Testis (tissue), 3 donors: ENCODE data around the gene CNTROB. TPM values are rescaled to one million over a fixed set of nuclear protein-coding genes. Genes with fewer than 3 reads are reported as not detected.

Experiments
- DNase-seq: peaks from one replicate; pipeline ENCODE4 v3.0.0-alpha.2; 2019
- H3K27ac ChIP-seq, 2 donors: fragments of 200-600 bp; sonication (generic); one replicate each; pipeline ENCODE4 v1.5.1; 2019
- H3K27me3 ChIP-seq: fragments of 200-600 bp; sonication (generic); one replicate; pipeline ENCODE4 v1.5.1; 2019
- H3K36me3 ChIP-seq: fragments of 200-600 bp; sonication (generic); one replicate; pipeline ENCODE4 v1.5.1; 2017; ENCODE audit warnings: low read depth; ENCODE audit errors: missing control alignments
- H3K4me1 ChIP-seq: fragments of 200-600 bp; sonication (generic); one replicate; pipeline ENCODE4 v1.5.1; 2019
- H3K4me3 ChIP-seq, 2 donors: fragments of 200-600 bp; sonication (generic); one replicate each; pipeline ENCODE4 v1.5.1; 2017 to 2019
- H3K9me3 ChIP-seq: fragments of 200-600 bp; sonication (generic); one replicate; pipeline ENCODE4 v1.5.1; 2017
- POLR2A ChIP-seq: fragments of 450-650 bp; IDR thresholded peaks from one replicate; pipeline ENCODE4 v1.6.1; 2017; ENCODE audit warnings: antibody characterized with exemption, mild to moderate bottlenecking, moderate library complexity
- WGBS, 2 donors: methylation state at CpG; one replicate each; pipeline ENCODE4 v1.1.5; 2018; 5-methylcytosine and 5-hydroxymethylcytosine counted together
- intact Hi-C: fragments of 100-400 bp; cut with DNase I; formaldehyde crosslinking; loops from one replicate; pipeline ENCODE4 v1.15.1; 2023; ENCODE audit warnings: low total_unique reads
- polyA plus RNA-seq: library from polyadenylated mRNA; stranded (reverse); fragments of 350-450 nt; fragmentation: Illumina TruSeq; extraction: RNeasy Lipid Tissue Mini Kit (QIAGEN cat#74804); gene quantifications from one replicate; pipeline ENCODE4 v1.2.3, GENCODE V29; 2014; ENCODE audit warnings: low read depth, low replicate concordance; ENCODE audit not compliant: insufficient read depth
- total RNA-seq, 2 donors: library from RNA; depleted of rRNA; stranded (reverse); fragments of >200 nt; gene quantifications; one replicate each; pipeline ENCODE4 v1.2.3, GENCODE V29; 2016
- TF ChIP-seq, protein P1 (sequence below), 3 experiments: fragments of 450-650 bp in 2 of 3; fragments of 200-600 bp in 1 of 3; sonication (generic) in 1 of 3; IDR thresholded peaks; one replicate each; pipeline ENCODE4 v1.5.1; 2016 to 2019; ENCODE audit warnings: antibody characterized with exemption in 3 of 3, mild to moderate bottlenecking in 2 of 3, moderate library complexity in 1 of 3

Gene CNTROB
- total and polyA plus RNA-seq, 3 donors from 2014 or later = 79.2 to 153 (median 111) TPM

DNA sequence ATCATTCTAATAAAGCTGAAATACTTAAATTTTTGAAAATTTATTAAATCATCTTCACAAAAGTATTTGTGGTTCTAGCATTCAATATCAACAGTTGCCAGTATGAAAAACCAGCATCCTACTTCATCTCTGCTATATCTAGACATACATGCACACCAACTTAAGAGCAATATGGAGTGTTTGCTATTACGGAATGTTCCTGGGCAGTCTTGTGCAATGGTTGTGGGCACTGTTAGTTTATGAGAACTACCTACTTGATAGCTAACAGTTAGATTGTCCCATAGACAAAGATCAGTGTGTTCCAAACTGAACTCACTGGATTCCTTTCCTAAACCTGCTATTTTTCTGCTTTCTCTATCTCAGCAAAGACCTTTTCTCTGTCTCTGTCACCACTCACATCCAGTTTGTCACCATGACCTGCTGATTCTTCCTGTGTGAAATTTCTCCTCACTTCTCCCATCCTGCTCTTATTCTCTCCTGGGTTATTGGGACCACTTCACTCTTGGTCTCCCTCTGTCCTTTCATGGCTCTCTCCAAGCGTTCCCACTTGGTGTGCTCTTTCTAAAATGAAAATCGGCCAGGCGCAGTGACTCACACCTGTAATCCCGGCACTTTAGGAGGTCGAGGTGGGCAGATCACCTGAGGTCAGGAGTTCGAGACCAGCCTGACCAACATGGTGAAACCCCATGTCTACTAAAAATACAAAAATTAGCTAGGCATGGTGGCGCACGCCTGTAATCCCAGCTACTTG is 27.7 kb downstream of the CNTROB start:
- H3K9me3 ChIP-seq = no peaks in the 10 kb centered on the region
- intact Hi-C loops = no loop called here
- H3K4me1 ChIP-seq = no peaks in the 10 kb centered on the region
- no peak overlapping the region for H3K27ac ChIP-seq
- TF ChIP-seq, protein P1, sequence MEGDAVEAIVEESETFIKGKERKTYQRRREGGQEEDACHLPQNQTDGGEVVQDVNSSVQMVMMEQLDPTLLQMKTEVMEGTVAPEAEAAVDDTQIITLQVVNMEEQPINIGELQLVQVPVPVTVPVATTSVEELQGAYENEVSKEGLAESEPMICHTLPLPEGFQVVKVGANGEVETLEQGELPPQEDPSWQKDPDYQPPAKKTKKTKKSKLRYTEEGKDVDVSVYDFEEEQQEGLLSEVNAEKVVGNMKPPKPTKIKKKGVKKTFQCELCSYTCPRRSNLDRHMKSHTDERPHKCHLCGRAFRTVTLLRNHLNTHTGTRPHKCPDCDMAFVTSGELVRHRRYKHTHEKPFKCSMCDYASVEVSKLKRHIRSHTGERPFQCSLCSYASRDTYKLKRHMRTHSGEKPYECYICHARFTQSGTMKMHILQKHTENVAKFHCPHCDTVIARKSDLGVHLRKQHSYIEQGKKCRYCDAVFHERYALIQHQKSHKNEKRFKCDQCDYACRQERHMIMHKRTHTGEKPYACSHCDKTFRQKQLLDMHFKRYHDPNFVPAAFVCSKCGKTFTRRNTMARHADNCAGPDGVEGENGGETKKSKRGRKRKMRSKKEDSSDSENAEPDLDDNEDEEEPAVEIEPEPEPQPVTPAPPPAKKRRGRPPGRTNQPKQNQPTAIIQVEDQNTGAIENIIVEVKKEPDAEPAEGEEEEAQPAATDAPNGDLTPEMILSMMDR (IDR thresholded peaks at IDR 0.05) = no peak
- TF ChIP-seq POLR2A = no peak
- no peaks in the 10 kb centered on the region for H3K36me3 ChIP-seq
- H3K4me3 ChIP-seq = no peak overlapping the region
- WGBS, 2 donors = 90 to 92% methylated on average over 9 of the region's 9 CpGs
- no peak for DNase-seq
- H3K27me3 ChIP-seq = no peaks in the 10 kb centered on the region

DNA sequence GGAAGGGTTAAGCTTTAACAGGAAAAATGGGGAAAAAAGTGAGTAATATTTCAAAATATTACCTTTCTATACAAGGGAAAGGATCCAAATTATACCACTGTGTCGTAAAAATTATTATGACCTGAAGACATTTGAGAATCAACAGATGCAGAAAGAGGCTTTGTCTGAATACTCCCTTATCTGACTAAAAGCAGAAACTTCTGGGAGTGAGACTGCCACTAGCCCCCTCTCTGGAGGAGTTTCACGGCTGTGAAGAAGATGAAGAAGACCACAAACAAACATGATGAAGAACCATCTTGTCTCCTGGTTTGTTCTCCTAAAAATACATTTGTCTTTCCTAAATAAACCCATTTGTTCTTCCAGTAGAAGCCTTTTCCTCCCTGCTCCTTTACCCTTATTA is 29.4 kb downstream of the CNTROB start:
- WGBS, 2 donors = 30 to 45% methylated on average over 2 of the region's 2 CpGs
- Histone ChIP-seq H3K9me3 (no peaks in the 10 kb centered on the region), H3K27ac (no peak overlapping the region), H3K4me3 (no peak overlapping the region), H3K36me3 (no peaks in the 10 kb centered on the region), H3K27me3 (no peaks in the 10 kb centered on the region), H3K4me1 (no peaks in the 10 kb centered on the region)
- no peak for DNase-seq
- intact Hi-C loops = no loop called here
- TF ChIP-seq POLR2A = no peak
- TF ChIP-seq, protein P1 (IDR thresholded peaks at IDR 0.05) = no peak

DNA sequence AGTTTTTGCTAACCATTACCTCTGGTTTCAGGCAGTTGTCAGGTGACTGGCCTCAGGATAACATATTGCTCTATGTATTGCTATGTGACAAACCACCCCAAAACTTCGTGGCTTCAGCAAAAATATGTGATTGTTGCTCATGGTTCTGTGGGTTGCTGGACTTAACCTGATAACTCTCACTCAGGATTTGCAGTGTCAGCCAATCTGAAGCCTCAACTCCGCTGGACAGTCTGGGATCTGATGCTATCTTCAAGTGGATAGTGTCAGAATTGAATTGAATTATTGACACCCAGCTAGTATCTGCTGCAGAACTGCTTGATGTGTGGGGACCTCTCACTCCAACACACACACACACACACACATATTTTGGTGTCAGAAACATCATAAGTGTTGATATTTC is 35.7 kb downstream of the CNTROB start:
- TF ChIP-seq, protein P1 (IDR thresholded peaks at IDR 0.05) = no peak
- no peak for TF ChIP-seq POLR2A
- Histone ChIP-seq H3K27me3 (no peaks in the 10 kb centered on the region), H3K9me3 (no peaks in the 10 kb centered on the region), H3K4me1 (no peaks in the 10 kb centered on the region), H3K36me3 (no peaks in the 10 kb centered on the region), H3K4me3 (no peak overlapping the region), H3K27ac (no peak overlapping the region)
- no peak for DNase-seq
- WGBS, 2 donors = 60 to 83% methylated on average over 2 of the region's 2 CpGs
- intact Hi-C loops = no loop called here

DNA sequence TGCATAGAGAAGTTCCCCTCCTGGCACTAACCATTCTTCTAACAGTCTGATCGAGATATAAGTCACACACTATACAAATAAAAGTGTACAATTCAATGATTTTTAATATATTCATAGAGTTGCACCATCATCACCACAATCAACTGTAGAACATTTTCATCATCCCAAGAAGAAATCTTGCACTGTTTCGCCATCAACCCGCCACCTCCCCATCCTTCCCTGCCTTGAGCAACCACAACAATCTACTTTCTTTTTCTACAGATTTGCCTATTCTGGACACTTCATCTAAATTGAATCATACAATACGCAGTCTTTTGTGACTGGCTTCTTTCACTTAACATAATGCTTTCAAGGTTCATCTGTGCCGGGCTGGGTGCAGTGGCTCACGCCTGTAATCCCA is 37.4 kb downstream of the CNTROB start:
- Histone ChIP-seq H3K9me3 (no peaks in the 10 kb centered on the region), H3K27me3 (no peaks in the 10 kb centered on the region), H3K36me3 (no peaks in the 10 kb centered on the region), H3K4me1 (no peaks in the 10 kb centered on the region), H3K4me3 (no peak overlapping the region), H3K27ac (no peak overlapping the region)
- TF ChIP-seq, protein P1 (IDR thresholded peaks at IDR 0.05) = no peak
- no peak for TF ChIP-seq POLR2A
- intact Hi-C loops = no loop called here
- WGBS, 2 donors = 85 to 97% methylated on average over 6 of the region's 6 CpGs
- no peak for DNase-seq

DNA sequence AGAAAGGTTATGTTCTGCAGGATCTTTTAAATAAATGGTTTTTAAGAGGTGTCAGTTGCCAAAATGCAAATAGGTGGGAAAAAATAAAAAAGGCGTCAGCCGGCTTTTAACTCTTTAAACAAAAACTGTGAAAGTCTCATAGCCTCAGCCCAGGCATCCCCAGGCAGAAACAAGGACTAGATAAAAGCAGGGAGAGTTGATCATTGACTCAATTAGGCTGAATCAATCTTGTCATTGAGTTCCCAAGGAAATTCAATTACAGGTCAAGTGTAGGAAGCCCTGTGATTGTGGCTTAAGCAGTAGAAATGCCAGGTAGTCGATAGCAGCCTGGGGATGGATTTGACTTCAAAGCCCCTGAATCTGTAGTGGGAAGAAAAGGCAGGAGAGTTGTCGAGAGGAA is 39.6 kb downstream of the CNTROB start:
- Histone ChIP-seq H3K27ac (no peak overlapping the region), H3K4me3 (no peak overlapping the region), H3K4me1 (no peaks in the 10 kb centered on the region), H3K9me3 (no peaks in the 10 kb centered on the region), H3K36me3 (no peaks in the 10 kb centered on the region), H3K27me3 (no peaks in the 10 kb centered on the region)
- WGBS, 2 donors = 87 to 90% methylated on average over 4 of the region's 4 CpGs
- TF ChIP-seq POLR2A = no peak
- TF ChIP-seq, protein P1 (IDR thresholded peaks at IDR 0.05) = no peak
- intact Hi-C loops = no loop called here
- DNase-seq = no peak
